Caki2 (cell line): ENCODE results near the gene CASP3. TPM values are rescaled to one million over a fixed set of nuclear protein-coding genes. Genes with fewer than 3 reads are reported as not detected.
"Not testable (repeated sequence)": the region's sequence is repeated elsewhere in the genome, so short reads cannot be mapped to it uniquely, and the experiment has no call there.

Experiments
- DNase-seq: peaks from one replicate; pipeline ENCODE4 v3.0.0-alpha.2; 2015; ENCODE audit warnings: low read depth
- in situ Hi-C: cut with HindIII; loops from 2 replicates; pipeline ENCODE4 v1.10.0; 2016; ENCODE audit warnings: low sequenced_read_pairs, low pct_unique_long_range_greater_than_20kb, mixed read lengths
- total RNA-seq: library from RNA; depleted of rRNA; stranded (reverse); fragments of >200 nt; shearing (Covaris generic); gene quantifications from 2 replicates; pipeline ENCODE4 v1.2.3, GENCODE V29; 2014; ENCODE audit warnings: low replicate concordance

Gene CASP3
- total RNA-seq, 1 experiment from 2014 or later: 34.7 TPM

- DNase-seq: no peak
- in situ Hi-C loops: no loop called here
These were observed 19.4 kb upstream of the CASP3 start for GRCh38 chr4:184668511-184669114.

GRCh38 chr4:184668096-184668495 lies 18.8 kb upstream of the CASP3 start:
- no peak for DNase-seq
- in situ Hi-C loops: no loop called here

- no peak for DNase-seq
- in situ Hi-C loops: no loop called here
These were observed 17.4 kb upstream of the CASP3 start for GRCh38 chr4:184666670-184667069.

- in situ Hi-C loops: no loop called here
- no peak for DNase-seq
These were observed 15.4 kb upstream of the CASP3 start for GRCh38 chr4:184664445-184665210.

- in situ Hi-C loops: no loop called here
These were observed 13.0 kb upstream of the CASP3 start for GRCh38 chr4:184662236-184662635.

GRCh38 chr4:184660978-184661377 lies 11.7 kb upstream of the CASP3 start:
- in situ Hi-C loops: no loop called here
- no peak for DNase-seq

More at GRCh38 chr4:184662236-184662635, 13.0 kb upstream of the CASP3 start:
- no peak for DNase-seq

- DNase-seq, in situ Hi-C loops: not testable (repeated sequence)
These were observed 8.6 kb upstream of the CASP3 start for GRCh38 chr4:184657820-184658219.

- in situ Hi-C loops: no loop called here
- no peak for DNase-seq
These were observed 7.9 kb upstream of the CASP3 start for GRCh38 chr4:184657144-184657543.

- in situ Hi-C loops: no loop called here
- DNase-seq: no peak
These were observed 6.9 kb upstream of the CASP3 start for GRCh38 chr4:184655889-184656869.

GRCh38 chr4:184653650-184654049 lies 4.4 kb upstream of the CASP3 start:
- in situ Hi-C loops: no loop called here

GRCh38 chr4:184652681-184653080 lies 3.4 kb upstream of the CASP3 start:
- in situ Hi-C loops: not testable (repeated sequence)

More at GRCh38 chr4:184653650-184654049, 4.4 kb upstream of the CASP3 start:
- DNase-seq: no peak

GRCh38 chr4:184651899-184652298 lies 2.7 kb upstream of the CASP3 start:
- DNase-seq: no peak
- in situ Hi-C loops: no loop called here

More at GRCh38 chr4:184652681-184653080, 3.4 kb upstream of the CASP3 start:
- not testable (repeated sequence) for DNase-seq

- in situ Hi-C loops: no loop called here
- DNase-seq: no peak
These were observed 966 bp upstream of the CASP3 start for GRCh38 chr4:184649971-184650855.

- peak; percentile 48 for DNase-seq
- in situ Hi-C loops: no loop called here
These were observed 778 bp downstream of the CASP3 start for GRCh38 chr4:184648313-184649025.

GRCh38 chr4:184648054-184648312 lies 1.3 kb downstream of the CASP3 start:
- in situ Hi-C loops: no loop called here

GRCh38 chr4:184647266-184648053 lies 1.8 kb downstream of the CASP3 start:
- peak; percentile 18 for DNase-seq
- in situ Hi-C loops: no loop called here

More at GRCh38 chr4:184648054-184648312, 1.3 kb downstream of the CASP3 start:
- no peak for DNase-seq
